HG03039 (cell line): Measurements from ENCODE around the gene MAGI2.

Experiments used
- ATAC-seq: cut with Tn5 transposase; IDR thresholded peaks from one replicate; pipeline ENCODE4 v1.9.1; 2021; ENCODE audit warnings: mild to moderate bottlenecking, moderate library complexity; ENCODE audit not compliant: unreplicated experiment

Gene MAGI2

DNA sequence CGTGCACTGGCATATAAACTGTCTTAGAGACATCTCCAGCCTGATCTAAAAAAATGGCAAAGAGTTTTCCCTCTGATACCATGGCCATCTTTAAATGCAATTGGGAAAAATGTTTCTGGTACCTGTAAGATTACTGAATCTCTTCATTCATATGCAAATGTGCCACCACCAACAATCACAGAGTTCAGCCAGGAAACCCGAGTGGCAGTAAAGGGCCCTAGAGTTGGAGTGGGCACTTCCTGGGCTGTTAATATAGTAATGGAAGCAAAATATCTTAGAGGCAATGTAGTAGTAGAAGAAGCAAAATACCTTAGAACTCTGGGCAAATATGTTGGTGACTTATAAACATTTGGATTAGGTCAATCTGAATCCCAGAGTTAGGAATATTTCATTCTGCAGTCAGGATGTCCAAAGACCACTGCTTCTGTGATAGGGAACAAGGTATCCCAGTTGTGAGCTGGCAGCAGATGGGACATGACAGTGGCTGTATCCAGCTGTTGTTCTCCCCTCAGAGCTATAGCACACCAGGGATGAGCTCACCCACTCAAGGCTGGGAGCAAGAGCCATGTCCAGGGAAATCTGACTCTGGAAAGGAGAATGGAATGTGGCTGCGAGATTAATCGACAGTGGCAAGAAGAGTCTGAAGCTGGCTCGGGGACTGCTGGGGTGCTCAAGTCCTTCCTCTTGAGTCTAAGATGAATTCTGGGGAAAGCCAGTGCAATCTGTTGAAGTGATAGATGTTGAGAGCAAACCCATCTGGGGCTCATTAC is 1322.8 kb downstream of the MAGI2 start:
- ATAC-seq, result no peak

- no peak for ATAC-seq
These were observed 1323.6 kb downstream of the MAGI2 start for GRCh38 chr7:78129865-78130264.

DNA sequence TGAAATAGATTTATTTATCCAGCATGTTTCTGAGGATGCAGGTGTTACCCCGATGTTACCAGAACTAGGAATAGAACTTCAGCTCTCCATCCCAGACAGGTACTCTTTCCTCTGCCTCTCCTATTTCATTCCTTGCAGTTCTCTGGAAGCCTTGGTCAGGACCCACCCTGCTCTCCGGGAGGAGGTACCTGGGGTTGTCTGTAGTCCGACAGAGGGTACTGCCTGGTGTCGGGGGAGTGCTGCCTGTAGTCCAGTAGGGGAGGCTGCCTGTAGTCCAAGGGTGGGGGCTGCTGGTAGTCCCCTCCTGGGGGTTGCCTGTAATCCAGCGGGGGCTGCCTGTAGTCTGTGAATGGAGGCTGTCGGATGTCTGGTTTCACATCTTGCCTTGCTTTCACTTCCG is 1326.5 kb downstream of the MAGI2 start:
- no peak for ATAC-seq

DNA sequence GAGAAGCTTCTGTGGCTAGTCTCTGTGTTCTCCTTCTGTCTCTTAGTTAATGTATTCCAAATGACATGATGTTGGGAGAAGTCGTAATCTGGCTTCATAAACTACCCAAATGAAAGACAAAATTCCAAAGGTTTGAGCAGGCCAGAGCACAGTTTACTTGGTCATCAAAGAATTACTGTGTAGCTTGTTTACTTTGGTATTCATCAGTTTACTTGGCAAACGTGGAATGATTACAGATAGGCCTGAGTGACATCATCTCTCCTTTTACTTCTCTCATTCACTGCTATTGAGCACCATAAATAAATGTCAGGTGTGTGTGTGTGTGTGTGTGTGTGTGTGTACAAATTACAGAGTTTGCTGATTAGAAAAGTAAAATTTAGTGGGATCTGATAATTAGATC is 1327.6 kb downstream of the MAGI2 start:
- ATAC-seq, result no peak

DNA sequence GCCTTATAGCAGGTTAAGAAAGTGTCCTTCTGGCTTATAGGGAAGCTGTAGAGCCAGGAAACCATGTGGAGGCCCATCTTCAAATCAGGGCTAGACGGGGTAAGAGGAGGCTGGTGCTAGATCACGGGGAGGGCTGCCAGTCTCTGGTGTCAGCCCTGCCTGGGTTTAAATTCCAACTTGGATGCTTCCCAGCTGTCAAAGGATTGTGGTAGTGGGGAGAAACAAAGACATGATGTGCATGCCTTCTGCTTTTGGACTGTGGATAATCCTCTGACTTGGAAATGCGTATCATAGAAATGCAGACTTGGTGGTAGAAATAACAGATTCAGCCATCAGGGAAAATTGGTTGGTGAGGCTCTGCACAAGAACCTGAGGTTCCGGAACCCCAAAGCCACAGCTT is 1329.3 kb downstream of the MAGI2 start:
- ATAC-seq, result no peak

DNA sequence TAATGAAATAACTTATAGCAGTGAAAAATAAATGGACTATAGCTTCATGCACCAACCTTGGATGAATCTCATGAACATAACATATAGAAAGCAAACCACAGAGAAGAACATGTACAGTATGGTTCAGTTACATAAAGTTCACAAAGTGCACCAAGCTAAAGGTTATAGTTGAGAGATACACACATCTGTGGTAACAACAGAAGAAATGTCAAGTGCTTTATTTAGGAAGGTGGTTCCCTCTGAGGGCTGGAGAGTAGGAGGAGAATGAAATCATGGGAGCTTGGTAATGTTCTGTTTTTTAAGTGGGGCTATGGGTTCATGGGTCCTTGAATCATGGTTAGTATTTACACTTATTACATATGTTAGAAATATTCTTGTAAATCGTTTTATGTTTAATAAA is 1331.6 kb downstream of the MAGI2 start:
- no peak for ATAC-seq

- ATAC-seq, result no peak
These were observed 1335.0 kb downstream of the MAGI2 start for GRCh38 chr7:78118470-78118869.

DNA sequence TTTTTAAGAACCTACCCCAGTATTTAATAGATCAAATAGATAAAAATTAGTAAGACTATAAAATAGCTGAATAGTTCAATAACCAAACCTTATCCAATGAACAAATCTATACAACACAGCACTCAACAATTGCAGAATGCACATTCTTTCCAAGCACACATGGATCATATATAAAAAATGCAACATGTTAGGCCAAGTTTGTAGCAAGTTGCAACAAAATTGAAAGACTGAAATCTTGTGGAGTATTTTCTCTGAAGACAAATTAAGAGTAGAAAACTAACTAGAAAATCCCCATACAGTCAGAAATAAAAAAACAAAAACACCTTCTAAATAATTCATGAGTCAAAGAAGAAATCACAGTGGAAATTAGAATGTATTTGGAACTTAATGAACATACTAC is 1337.6 kb downstream of the MAGI2 start:
- no peak for ATAC-seq

- no peak for ATAC-seq
These were observed 1338.5 kb downstream of the MAGI2 start for GRCh38 chr7:78114993-78115392.

GRCh38 chr7:78112488-78112887 is 1341.0 kb downstream of the MAGI2 start:
- no peak for ATAC-seq

DNA sequence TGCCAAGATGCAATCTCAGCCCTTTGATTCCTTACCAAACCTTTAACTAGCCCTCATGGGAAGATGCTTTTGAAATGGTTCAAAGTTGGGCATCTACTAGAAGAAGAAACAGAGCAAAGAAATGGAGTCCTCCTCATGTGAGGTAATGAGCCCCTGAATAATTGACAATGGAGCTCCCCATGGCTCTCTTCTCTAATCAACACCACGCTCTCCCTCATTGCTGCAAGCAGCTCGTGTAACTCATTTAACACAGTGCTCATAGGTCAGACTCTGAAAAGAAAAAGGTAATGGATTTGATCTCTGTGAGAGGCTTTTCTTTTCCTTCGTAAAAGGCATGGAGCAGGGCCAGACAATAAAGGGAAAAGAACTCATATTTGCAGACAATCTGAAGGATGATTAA is 1342.1 kb downstream of the MAGI2 start:
- ATAC-seq, result no peak

DNA sequence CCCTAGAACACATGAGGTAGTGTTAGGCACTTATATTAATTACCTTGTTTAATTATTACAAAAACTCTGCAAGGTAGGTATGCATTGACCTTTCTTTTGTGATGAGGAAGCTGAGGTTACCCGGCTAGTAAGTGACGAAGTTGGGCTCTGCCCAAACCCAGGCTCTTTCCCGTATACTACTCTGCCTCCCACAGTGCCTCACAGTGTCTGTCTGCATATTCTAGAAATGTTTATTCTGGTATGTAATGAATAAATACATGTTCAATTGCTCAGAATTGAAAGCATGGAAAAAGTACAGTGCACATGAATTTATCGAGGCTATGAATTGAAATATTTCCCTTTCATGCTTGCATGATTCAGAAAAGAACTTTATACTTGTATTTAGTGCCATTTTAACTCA is 1350.0 kb downstream of the MAGI2 start:
- no peak for ATAC-seq

GRCh38 chr7:78101076-78101475 is 1352.4 kb downstream of the MAGI2 start:
- ATAC-seq, result no peak

- ATAC-seq, result no peak
These were observed 1353.6 kb downstream of the MAGI2 start for GRCh38 chr7:78099715-78100394.

- no peak for ATAC-seq
These were observed 1357.9 kb downstream of the MAGI2 start for GRCh38 chr7:78095549-78095948.

DNA sequence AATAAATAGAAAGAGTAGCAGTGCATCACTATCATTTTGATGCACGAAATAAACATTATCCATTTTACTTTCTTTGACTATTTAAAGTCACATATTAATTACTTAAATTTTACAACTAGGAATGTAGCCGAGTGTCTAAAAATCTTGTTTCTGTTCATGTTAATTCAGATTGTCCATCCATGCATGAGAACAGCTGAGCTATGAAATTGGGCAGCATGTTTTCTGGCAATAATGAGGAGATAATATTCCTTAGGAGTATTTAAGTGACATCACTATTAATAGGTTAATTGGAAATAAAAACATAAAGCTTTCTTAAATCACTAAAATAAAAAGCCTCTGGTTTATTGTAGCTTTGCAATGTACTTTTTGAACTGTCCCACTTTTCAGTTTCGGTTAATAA is 1361.1 kb downstream of the MAGI2 start:
- no peak for ATAC-seq

DNA sequence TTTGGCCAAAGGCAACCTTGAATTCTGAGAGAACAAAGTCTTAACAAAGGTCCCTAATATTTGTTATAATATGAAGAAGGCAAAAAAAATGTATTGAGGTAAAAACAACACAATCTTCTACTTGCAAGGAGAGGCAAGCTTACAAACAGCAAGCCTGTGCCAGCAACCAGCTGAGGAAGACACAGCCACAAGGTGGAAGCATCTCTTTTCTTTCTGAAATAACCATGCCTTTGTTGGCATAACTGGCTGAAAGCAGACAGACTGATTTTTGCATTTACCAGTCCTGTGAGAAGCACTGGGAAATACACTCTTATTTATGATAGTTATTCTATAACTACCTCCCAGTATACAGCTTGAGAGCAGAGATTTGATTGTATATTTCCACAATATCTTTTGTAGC is 1362.9 kb downstream of the MAGI2 start:
- ATAC-seq, result no peak

DNA sequence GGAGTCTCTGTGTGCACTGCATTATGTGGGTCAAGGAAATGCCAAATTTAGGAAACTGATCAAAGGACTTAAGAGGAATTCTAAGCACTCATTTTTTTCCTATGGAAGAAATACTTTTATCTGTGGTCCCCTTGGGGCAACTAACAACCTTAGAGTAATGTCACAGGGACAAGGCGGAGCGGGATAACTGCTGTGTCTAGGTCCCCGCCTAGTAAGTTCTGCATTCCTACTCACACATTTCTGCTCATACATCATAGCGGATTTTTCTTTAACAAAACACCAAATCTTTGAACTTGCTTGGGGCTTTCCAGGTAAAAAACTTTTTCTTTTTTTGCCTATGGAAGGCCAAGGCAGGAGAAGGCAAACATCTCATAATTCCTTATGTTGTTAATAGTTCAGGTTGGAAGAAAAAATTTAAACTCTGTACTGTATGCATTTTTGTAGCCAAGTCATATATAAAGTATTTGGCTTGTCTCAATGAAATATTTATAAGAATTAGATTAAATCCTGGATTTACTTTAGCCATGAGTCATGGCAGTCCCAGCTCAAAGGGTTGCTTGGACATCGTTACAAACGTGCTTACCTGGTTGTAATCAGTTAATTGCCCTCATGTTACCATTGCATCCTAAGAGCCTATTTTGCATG is 1369.9 kb downstream of the MAGI2 start:
- no peak for ATAC-seq

GRCh38 chr7:78082556-78082955 is 1370.9 kb downstream of the MAGI2 start:
- ATAC-seq, result no peak

DNA sequence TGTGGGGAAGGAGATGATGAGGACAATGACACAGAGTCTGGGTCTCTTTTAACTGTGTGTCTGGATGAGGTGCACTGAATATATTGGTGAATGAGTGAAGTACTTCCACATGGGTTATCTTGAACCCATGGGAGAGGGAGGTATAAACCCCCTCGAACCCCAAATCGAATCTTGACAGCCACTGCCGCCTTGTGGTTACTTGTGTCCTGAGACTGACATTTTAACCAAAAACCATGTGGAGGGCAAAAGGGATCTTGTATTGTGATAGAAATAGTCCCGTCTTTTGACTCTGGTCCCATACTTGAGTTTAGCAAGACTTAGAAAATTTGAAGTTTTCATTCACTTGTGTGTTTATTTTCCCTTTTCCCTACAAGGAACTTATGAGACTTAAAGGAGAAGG is 1371.6 kb downstream of the MAGI2 start:
- no peak for ATAC-seq

- ATAC-seq, result no peak
These were observed 1372.1 kb downstream of the MAGI2 start for GRCh38 chr7:78081344-78081743.

- ATAC-seq, result no peak
These were observed 1372.7 kb downstream of the MAGI2 start for GRCh38 chr7:78080811-78081210.
